Erythroblast (primary cell): ENCODE results near the gene RGS5.

Experiments
- GATA1 ChIP-seq: IDR thresholded peaks from 2 replicates; pipeline ENCODE4 v1.6.1; 2011; ENCODE audit warnings: low read depth, mild to moderate bottlenecking, control low read depth, low read length, moderate library complexity
- POLR2A ChIP-seq: IDR thresholded peaks from 2 replicates; pipeline ENCODE4 v1.6.1; 2011; ENCODE audit warnings: mild to moderate bottlenecking, low read length

GRCh38 chr1:163166886-163167555 lies 35.7 kb downstream of the RGS5 start:
- TF ChIP-seq POLR2A (no peak), GATA1 (no peak)
